Neuron (in vitro differentiated cells): ENCODE measurements around the gene HSPA12B.

Source experiments
- H2AFZ ChIP-seq: one replicate; pipeline ENCODE4 v1.6.1; 2013; ENCODE audit warnings: low read depth, mild to moderate bottlenecking, inconsistent platforms, low read length, moderate library complexity
- H3K27me3 ChIP-seq: one replicate; pipeline ENCODE4 v1.6.1; 2013; ENCODE audit warnings: low read length; ENCODE audit not compliant: insufficient read depth
- H3K36me3 ChIP-seq: one replicate; pipeline ENCODE4 v1.6.1; 2013; ENCODE audit warnings: low read length; ENCODE audit not compliant: insufficient read depth
- H3K4me1 ChIP-seq: one replicate; pipeline ENCODE4 v1.6.1; 2013; ENCODE audit warnings: low read length; ENCODE audit not compliant: insufficient read depth
- H3K4me3 ChIP-seq: 2 replicates; pipeline ENCODE4 v1.5.1; 2013; ENCODE audit warnings: mild to moderate bottlenecking, low read length, moderate library complexity
- H3K9me3 ChIP-seq: one replicate; pipeline ENCODE4 v1.6.1; 2013; ENCODE audit warnings: low read length

HSPA12B gene

GRCh38 chr20:3728354-3728753 lies 4.1 kb upstream of the HSPA12B start:
- Histone ChIP-seq H3K36me3 (no peaks in the 10 kb centered on the region), H3K9me3 (no peaks in the 10 kb centered on the region), H3K4me1 (peaks cover 4% of the 10 kb centered on the region), H3K27me3 (peaks cover 14% of the 10 kb centered on the region), H3K4me3 (no peak overlapping the region), H2AFZ (no peak overlapping the region)

DNA sequence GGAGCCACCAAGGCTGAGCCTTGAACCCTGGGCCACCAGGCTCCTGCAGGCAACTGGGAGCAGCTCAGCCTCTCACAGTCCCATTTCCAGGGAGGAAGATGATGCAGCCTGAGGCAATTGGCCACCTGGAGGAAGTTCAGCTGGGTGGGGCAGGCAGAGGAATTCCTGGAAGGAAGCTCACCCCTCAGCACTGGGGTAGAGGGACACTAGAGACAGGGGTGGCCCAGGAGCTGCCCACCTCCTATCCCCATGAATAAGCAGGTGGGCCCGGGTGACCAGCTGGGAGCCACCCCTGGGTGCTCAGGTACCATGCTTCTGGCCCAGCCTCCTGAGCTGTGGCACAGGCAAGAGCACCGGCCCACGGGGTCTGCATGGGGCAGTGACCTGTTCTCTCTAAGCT lies 3.6 kb upstream of the HSPA12B start:
- Histone ChIP-seq H2AFZ (no peak overlapping the region), H3K4me1 (peaks cover 4% of the 10 kb centered on the region), H3K36me3 (no peaks in the 10 kb centered on the region), H3K9me3 (no peaks in the 10 kb centered on the region), H3K27me3 (peaks cover 16% of the 10 kb centered on the region), H3K4me3 (no peak overlapping the region)

GRCh38 chr20:3729378-3729777 lies 3.1 kb upstream of the HSPA12B start:
- H2AFZ ChIP-seq = no peak overlapping the region
- H3K27me3 ChIP-seq = peaks cover 16% of the 10 kb centered on the region
- H3K4me1 ChIP-seq = peaks cover 4% of the 10 kb centered on the region
- H3K36me3 ChIP-seq = no peaks in the 10 kb centered on the region
- no peaks in the 10 kb centered on the region for H3K9me3 ChIP-seq
- no peak overlapping the region for H3K4me3 ChIP-seq

DNA sequence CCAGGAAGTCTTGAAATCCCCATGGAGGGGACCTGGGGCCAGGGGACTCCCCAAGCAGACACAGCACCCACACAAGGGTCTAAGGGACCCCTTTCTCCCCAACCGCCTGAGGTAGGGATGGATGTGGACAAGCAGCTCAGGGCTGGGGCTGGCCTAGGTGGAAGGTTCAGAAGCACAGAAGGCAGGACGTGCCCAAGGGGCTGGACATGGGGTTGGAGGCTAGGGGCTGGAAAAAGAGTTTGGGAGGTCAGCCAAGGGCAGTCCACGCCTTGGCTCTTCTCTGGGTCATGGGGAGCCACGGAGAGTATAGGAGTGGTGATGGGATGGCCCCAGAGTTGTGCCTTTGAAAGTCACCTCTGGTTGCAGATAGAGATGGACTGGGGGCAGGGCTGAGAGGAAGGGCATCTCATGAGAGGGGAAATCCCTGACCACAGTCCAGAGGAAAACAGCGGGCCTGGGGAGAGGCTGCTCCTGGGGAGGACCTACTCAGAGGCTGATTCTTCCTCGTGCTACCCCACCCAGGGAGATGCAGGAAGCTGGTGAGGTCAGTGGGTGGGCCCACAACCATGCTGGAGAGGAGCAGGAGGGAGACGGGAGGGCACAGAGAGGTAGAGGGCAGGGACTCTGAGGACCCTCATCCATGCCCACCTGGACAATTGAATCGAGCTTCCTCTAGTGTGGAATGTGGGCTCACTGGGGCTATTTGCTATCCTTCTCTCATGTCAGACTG lies 2.5 kb upstream of the HSPA12B start:
- H3K36me3 ChIP-seq = no peaks in the 10 kb centered on the region
- no peak overlapping the region for H3K4me3 ChIP-seq
- H3K4me1 ChIP-seq = peaks cover 4% of the 10 kb centered on the region
- peaks cover 16% of the 10 kb centered on the region for H3K27me3 ChIP-seq
- no peak overlapping the region for H2AFZ ChIP-seq
- H3K9me3 ChIP-seq = no peaks in the 10 kb centered on the region

DNA sequence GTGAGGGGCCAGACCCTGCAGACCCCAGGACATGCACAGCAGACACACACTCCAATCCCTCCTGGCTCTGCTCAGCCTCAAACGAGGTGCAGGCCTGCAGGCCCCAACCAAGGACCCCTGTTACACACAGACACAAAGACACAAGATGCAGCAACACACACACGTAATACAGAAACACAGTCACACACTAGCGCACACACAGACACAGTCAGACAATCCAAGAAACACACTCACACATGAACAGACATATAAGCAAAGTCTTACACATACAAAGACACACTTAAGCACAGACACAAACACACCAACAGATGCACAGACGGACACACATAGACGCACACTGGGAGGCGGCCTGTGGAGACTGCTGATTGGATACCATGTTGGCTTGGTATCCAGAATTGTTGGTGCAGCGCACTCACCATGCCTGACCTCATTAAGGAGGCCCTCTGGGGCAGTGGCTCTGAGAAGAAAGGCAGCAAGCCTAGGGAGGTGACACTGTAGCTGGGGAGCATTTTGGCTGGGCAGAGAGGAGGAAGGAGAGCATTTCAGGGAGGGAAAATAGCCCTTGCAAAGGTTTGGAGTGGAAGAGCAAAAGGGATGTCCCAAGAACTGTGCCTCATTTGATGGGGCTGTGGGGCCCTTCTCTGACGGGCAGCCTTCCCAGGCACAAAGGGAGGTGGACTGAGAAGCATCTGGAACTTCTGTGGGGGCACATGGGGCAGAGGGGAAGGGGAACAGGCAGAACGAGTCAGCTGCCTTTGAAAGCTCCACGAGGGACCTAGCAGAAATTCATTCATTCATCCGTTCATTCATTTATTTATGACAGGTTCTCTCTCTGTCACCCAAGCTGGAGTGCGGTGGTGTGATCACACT lies 1.4 kb upstream of the HSPA12B start:
- no peak overlapping the region for H2AFZ ChIP-seq
- H3K4me3 ChIP-seq = no peak overlapping the region
- no peaks in the 10 kb centered on the region for H3K36me3 ChIP-seq
- H3K27me3 ChIP-seq = peaks cover 16% of the 10 kb centered on the region
- H3K9me3 ChIP-seq = no peaks in the 10 kb centered on the region
- peaks cover 4% of the 10 kb centered on the region for H3K4me1 ChIP-seq

- Histone ChIP-seq H3K9me3 (no peaks in the 10 kb centered on the region), H2AFZ (no peak overlapping the region), H3K36me3 (no peaks in the 10 kb centered on the region), H3K4me3 (no peak overlapping the region), H3K27me3 (peaks cover 16% of the 10 kb centered on the region), H3K4me1 (peaks cover 4% of the 10 kb centered on the region)
Observed at GRCh38 chr20:3731944-3732326, 550 bp upstream of the HSPA12B start.

DNA sequence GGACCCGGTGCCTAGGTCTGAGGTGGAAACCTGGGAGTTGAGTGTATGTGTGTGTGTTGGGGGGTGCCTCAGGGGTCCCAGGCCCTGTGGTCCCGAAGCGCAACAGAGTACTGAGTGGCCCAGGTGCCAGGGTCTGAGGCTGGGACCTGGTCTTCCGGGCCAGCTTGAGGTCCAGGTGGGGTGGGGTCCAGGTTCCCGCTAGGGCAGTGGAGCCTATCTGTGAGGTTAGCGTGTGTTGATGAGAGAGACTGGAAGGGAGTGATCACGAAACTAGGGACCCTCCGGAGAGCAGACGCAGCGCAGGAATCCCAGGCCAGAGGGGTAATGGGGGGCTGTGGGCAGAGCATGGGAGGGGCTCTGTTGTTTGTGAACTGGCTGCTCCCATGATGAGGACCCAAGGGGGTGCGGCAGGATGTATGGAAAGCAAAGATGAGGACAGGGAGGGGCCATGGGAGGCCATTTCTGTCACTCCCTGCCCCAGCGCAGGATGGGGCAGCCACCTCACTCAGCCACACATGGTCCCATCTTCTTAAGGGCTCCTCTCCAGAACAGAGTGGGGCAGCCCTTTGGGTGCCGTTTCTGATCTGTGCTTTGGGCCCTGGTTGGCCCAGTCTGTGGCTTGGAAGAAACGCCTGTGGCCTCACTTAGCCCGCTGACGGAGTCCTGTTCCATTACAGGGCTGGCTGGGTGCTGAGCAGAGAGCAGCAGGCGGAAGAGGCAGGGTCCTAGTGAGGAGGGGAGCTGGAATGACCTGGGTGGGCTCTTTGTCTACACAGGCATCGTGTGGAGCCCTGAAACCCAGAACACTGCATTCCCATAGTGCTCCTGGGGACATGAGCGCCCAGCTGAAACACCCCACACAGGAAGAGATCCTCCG lies 872 bp downstream of the HSPA12B start:
- Histone ChIP-seq H3K9me3 (no peaks in the 10 kb centered on the region), H3K4me3 (no peak overlapping the region), H3K27me3 (peaks cover 16% of the 10 kb centered on the region), H2AFZ (no peak overlapping the region), H3K36me3 (no peaks in the 10 kb centered on the region), H3K4me1 (peaks cover 4% of the 10 kb centered on the region)

- Histone ChIP-seq H2AFZ (no peak overlapping the region), H3K36me3 (no peaks in the 10 kb centered on the region), H3K4me3 (no peak overlapping the region), H3K4me1 (peaks cover 4% of the 10 kb centered on the region), H3K27me3 (peaks cover 11% of the 10 kb centered on the region), H3K9me3 (no peaks in the 10 kb centered on the region)
Observed at GRCh38 chr20:3734111-3734843, 1.8 kb downstream of the HSPA12B start.

GRCh38 chr20:3735768-3736167 lies 3.3 kb downstream of the HSPA12B start:
- H3K4me1 ChIP-seq = peaks cover 4% of the 10 kb centered on the region
- no peak overlapping the region for H2AFZ ChIP-seq
- no peaks in the 10 kb centered on the region for H3K9me3 ChIP-seq
- H3K36me3 ChIP-seq = no peaks in the 10 kb centered on the region
- H3K4me3 ChIP-seq = no peak overlapping the region
- H3K27me3 ChIP-seq = peaks cover 4% of the 10 kb centered on the region

DNA sequence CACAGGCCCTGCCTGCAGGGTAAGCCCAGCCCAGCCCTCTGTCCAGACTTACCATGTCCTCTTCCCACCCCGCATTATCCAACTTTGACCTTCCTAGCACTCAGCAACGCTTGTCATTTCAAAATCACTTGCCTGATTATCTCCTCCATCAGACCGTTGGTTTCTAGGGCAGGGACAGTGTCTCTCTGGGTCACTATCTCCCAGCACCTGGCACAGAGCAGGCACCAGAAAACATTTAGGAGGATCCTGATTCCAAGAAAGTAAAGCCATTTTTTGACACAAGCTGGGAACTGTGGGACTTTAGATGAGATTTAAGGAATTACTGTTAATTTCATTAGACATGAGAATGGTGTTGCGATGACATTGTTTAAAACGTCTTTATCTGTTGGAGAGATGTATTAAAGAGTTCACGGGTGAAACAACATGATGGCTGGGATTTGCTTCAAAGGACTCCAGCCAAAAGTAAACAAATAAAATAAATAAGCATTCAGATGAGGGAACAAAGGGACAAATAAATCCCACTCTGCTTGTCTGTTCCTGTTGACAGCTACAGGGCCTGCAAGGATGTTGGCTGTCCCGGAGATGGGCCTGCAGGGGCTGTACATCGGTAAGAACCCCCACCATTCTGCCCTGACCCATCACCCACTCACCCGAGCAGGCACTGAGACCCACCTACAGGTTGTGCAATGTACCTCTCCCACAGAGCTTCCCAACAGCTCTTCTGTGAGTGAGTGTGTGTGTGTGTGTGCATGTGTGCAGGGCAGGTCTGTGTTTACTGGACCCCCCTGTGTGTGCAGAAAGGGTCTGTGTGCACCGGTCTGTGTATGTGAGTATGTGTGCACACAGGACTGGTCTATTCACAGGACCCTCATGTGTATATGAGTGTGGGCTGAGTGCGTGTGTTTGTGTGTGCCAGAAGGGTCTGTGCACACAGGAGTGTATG lies 5.9 kb downstream of the HSPA12B start:
- H3K4me3 ChIP-seq = no peak overlapping the region
- peaks cover 2% of the 10 kb centered on the region for H3K27me3 ChIP-seq
- H3K9me3 ChIP-seq = no peaks in the 10 kb centered on the region
- no peaks in the 10 kb centered on the region for H3K4me1 ChIP-seq
- H2AFZ ChIP-seq = no peak overlapping the region
- no peaks in the 10 kb centered on the region for H3K36me3 ChIP-seq

- Histone ChIP-seq H3K9me3 (no peaks in the 10 kb centered on the region), H3K4me1 (no peaks in the 10 kb centered on the region), H3K36me3 (no peaks in the 10 kb centered on the region), H3K4me3 (no peak overlapping the region), H3K27me3 (peaks cover 3% of the 10 kb centered on the region), H2AFZ (no peak overlapping the region)
Observed at GRCh38 chr20:3739054-3739925, 6.8 kb downstream of the HSPA12B start.
